Suppressor macrophage treated with lipopolysaccharide for 4 hours (primary cell): ENCODE measurements around the gene ERG.

Experiments used
- DNase-seq: peaks from one replicate; pipeline ENCODE4 v3.0.0-alpha.2; 2020

ERG gene

DNA sequence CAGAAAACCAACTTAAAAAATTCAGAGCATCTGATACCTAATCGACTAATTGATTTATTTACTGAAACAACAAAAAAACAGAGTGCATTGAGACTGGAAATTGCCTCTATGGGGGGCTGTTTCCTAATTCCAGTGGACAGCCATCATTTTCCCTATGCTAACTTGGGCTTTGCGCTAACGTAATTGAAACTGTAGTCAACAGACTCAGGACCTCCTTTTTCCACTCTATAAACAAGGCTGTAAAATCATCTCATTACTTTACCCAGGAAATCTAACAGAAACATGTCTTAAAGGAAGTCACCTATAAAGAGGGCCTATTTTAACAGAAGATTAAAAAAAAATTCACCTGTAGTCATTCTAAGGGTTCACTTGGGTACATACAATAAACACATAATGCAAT, 2.1 kb downstream of the ERG start:
- DNase-seq = no peak

- DNase-seq = no peak
These were observed 2.6 kb downstream of the ERG start for GRCh38 chr21:38495696-38496095.

- no peak for DNase-seq
These were observed 3.0 kb downstream of the ERG start for GRCh38 chr21:38495242-38495641.

DNA sequence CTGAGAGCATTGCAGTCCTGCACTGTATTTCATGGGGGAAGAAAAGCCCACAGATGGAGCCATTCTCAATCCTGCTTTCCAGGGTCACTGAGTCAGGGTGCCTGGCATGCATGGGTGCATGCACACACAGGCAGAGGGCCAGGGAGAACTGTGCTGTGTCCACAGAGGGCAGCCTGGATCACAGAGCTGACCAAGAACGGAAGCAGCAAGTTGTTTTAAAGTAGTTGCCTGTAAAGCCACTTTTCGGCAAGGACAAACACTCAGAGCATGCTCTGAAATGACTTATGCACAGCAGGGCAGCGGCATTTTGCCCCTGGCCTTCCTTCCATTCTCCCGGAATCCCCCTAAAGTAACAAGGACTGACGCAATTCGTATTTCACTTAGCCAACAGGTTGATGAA, 3.6 kb downstream of the ERG start:
- DNase-seq = no peak

DNA sequence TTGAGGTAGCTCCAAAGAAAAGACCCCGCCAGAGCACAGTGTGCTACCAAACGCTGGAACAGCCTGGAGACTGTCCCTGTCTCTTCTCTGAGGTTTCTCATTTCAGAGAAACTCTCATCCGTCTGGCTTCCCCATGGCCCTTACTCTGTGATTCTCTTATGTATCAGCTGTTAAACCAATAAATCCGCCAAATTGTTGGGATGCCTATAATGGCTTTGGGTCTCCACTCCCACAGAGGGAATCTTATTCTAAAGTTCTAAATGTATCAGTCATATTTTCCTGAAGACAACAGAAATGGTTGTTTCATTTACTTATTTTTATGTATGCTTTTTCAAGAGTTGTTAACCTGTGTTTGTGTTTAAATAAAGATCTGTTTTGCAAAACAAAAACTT, 4.0 kb downstream of the ERG start:
- DNase-seq = no peak

DNA sequence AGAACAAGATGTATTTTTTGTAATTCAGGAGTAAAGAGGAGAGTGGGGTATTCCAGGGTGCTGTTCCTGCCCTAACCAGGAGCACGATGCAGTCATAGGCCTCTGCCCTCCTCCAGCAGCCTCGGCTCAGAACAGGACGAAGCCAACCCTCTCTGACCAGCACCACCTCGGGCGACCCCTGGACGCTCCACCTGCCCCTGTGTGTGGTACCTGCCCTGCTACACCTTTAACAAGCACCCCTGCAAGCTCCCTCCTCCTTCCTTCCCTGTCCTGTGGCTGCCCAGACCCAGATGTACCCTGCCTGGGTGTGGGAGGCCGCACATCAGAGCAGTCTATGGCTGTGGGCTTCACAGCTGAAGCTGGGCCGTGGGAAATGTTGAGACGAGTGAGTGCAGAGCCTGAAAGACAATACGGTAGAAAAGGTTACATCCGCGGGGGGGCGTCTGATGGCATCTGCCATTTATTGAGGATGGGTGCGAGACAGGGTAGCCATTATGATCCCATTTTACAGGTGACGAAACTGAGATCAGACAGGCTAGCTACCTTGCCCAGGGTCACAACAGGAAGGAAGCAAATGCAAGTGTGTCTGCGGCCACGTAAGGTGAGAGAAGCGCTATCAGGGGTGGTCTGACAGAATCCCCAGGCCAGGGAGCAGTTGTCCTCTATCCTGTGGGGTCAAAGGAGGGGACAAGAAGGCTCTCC, 4.6 kb downstream of the ERG start:
- no peak for DNase-seq

GRCh38 chr21:38492007-38492406, 6.3 kb downstream of the ERG start:
- DNase-seq = no peak

GRCh38 chr21:38491536-38491935, 6.7 kb downstream of the ERG start:
- no peak for DNase-seq

- no peak for DNase-seq
These were observed 7.8 kb downstream of the ERG start for GRCh38 chr21:38490411-38491020.

- DNase-seq = no peak
These were observed 8.5 kb downstream of the ERG start for GRCh38 chr21:38489729-38490128.

DNA sequence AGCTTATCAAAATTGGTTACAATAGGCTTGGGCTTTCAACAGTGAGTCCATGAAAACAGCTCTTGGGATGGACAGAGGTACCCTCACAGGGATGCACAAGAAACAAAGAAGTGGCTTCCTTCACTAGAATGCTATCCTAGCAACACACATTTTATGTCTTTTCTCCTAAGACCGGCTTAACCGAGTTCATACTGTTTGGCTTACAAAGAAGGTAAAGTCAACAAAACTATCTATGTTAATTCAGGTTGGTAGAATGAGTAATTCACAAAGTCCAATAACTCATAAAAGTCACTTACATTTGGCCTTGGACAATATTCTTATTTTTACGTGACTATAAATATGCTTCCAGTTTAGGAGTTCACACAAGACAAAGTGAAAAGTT, 9.0 kb downstream of the ERG start:
- DNase-seq = no peak

DNA sequence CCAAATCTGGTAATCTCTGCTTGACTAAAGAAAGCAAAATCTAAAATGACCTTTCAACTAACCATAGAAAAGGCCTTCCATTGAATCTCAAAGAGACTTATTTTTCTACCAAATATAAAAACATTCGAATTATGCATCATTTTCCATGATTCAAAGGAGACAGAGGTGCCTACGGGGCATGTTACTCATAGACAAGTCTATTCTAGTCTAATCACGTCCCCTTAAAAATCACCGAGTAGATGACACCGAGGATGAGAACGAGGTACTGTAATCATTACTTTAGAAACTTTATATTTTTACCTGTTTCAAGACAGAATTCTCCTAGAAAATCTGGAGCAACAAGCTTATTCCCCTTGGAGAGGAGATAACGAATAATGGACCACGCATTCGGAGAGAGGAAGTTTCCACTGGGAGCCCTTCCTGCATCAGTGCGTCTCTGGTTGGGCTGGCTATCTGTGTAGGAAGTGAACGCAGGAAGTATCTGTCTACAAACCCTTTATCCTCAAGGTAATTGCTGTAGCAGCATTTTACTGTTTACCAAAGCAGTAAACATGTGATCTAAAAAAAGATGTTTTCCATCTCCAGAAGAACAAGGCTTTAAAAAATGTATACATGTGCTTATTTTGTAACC, 9.5 kb downstream of the ERG start:
- DNase-seq = no peak

- no peak for DNase-seq
These were observed 10.2 kb downstream of the ERG start for GRCh38 chr21:38487901-38488639.

DNA sequence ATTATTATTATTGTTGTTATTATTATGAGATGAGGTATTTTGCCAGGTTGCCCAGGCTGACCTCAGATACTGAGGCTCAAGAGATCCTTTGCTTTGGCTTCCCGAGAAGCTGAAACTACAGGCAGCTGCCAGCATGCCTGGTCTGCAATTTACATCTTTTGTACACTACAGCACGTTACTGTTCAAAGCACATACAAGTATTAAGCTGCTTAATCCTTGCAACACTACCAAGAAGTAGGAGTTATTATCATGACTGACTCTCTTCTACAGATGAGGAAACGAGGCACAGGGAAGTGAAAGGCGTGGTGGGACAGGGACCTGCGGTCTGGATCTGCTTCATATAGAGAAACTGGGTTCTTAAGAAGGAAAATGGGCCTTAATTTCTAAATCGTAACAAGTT, 11.6 kb downstream of the ERG start:
- peak; percentile 89 for DNase-seq

DNA sequence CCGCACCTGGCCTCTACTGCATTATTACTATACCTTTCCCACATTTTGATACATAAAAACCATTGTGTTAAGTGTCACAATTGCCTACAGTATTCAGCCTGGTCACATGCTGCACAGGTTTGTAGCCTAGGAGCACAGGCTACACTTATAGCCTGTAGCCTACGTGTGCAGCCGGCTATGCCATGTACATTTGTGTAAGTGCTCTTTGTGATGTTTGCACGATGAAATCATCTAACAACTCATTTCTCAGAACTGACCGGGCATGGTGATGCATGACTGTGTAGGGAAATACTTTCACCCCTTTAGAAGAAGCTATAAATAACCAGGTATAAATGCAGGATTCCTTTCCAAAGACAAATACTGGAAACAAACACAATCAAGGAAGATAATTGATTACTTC, 12.1 kb downstream of the ERG start:
- peak; percentile 23 for DNase-seq

DNA sequence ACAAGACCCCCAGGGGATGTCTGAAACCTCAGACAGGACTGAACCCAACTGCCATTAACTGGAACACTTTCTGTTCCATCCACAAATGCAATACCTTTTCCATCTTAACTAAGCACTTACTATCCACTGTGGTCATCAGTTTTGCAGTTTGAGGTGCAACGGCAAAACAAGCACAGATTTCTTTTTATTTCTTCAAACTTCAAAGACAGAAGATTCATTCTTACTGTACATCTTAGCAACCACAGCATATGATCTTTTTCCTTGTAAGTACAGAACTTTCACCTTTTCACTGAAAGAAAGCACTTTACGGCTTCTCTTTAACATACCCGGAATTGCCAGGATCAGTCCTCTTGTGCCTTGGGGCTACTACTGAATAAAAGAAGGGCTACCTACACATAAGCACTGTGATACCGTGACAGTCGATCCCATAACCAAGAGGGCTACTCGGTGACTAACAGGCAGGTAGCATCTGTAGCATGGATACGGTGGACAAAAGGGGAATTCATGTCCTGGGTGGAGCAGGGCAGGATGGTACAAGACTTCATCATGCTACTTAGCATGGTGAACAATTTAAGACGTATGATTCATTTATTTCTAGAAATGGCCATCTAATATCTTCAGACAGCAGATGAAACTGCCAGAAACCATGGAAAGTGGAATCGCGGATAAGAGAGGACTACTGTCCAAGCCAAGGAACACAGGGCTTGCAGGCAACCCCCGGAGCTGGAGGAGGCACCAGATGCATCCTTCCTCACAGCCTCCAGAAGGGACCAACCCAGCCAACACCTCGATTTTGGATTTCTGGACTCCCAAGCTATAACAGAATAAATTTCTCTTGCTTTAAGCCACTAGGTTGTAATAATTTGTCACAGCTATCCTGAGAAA, 18.4 kb downstream of the ERG start:
- DNase-seq = no peak

DNA sequence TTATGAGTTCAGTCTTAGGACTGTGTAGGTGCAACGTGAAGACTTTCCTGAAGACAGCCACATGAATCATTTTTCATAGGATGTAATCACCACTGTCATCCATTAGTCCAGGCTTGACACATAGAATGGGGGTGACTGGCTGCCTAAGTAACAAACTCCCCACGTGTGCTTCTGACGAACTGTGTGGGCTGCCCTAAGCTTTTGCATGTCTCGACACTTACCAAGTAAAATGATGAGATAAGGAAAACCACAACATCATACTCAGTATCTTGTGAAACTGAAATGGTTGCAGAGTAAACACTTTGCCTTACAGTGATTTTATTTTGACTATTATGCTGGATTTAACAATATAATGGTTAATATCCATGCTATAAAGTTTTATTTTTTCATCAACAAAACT, 19.5 kb downstream of the ERG start:
- peak; percentile 90 for DNase-seq

- DNase-seq = peak; percentile 61
These were observed 21.1 kb downstream of the ERG start for GRCh38 chr21:38477226-38477625.

GRCh38 chr21:38476385-38476784, 21.9 kb downstream of the ERG start:
- peak; percentile 31 for DNase-seq

- no peak for DNase-seq
These were observed 22.8 kb downstream of the ERG start for GRCh38 chr21:38475519-38475918.

DNA sequence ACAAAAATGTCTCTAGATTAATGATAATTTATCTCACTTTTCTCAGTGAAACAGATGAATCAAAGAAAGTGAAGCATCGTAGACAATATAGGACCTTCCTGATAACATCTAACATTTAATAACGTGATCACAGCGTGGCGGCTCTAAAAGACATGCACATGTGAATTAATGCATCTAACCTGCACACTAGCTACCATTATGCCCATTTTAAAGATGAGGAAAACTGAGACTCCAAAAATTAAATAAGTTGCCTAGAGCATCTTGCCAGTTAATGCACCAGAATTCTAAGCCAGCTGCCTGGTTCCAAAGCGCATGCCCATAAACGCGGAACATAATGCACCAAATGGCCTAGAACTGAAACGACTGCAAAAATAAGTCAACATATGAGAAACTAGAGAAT, 23.5 kb downstream of the ERG start:
- no peak for DNase-seq

DNA sequence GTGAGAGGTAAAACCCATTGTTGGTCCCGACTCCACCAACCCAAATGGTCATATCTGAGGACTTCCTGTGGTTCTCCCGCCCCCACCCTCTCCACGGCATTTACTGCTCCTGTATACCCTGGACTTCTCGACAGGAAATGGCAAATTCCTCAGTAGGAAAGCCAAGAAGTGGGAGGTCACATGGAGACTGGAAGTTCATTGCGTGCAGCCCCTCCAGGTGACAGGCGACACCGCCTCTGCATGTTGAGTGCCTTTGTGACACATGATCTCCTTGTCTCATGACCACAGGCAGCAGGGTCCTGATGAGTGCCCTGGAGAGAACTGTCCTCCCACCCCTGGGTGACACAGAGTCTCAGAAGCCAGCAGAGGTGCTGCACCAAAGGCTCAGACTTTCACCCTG, 24.2 kb downstream of the ERG start:
- no peak for DNase-seq
